Fibroblast of lung (primary cell): Measurements from ENCODE around the gene OXSR1. TPM values are rescaled to one million over a fixed set of nuclear protein-coding genes. Genes with fewer than 3 reads are reported as not detected.

ENCODE experiments used
- DNase-seq, 2 donors: peaks; one replicate each; pipeline versions ENCODE4 v3.0.0 to v3.0.0-alpha.2; 2010; ENCODE audit warnings: low read depth in 2 of 2
- H2AFZ ChIP-seq: 2 replicates; pipeline ENCODE4 v1.5.1; 2012; ENCODE audit warnings: low read length, control low read depth, inconsistent platforms
- H3K27ac ChIP-seq: 2 replicates; pipeline ENCODE4 v1.5.1; 2011; ENCODE audit warnings: low read length, control low read depth; ENCODE audit not compliant: insufficient read depth
- H3K27me3 ChIP-seq: 2 replicates; pipeline ENCODE4 v1.5.1; 2011; ENCODE audit warnings: mild to moderate bottlenecking, low read length; ENCODE audit not compliant: control insufficient read depth, insufficient read depth
- H3K36me3 ChIP-seq: 2 replicates; pipeline ENCODE4 v1.5.1; 2011; ENCODE audit warnings: low read length; ENCODE audit not compliant: control insufficient read depth, insufficient read depth
- H3K4me1 ChIP-seq: 2 replicates; pipeline ENCODE4 v1.5.1; 2011; ENCODE audit warnings: low read length; ENCODE audit not compliant: control insufficient read depth, insufficient read depth; ENCODE audit errors: extremely low read depth
- H3K4me2 ChIP-seq: 2 replicates; pipeline ENCODE4 v1.5.1; 2011; ENCODE audit warnings: low read length, control low read depth; ENCODE audit not compliant: insufficient read depth; ENCODE audit errors: extremely low read depth
- H3K4me3 ChIP-seq, 4 experiments: fragments of 200-600 bp in 1 of 4; sonication (generic) in 1 of 4; replicated peaks in 1 of 4; 2 replicates each; pipeline ENCODE4 v1.5.1; 2011 to 2016; ENCODE audit warnings: low read length in 4 of 4, low read depth in 3 of 4, mild to moderate bottlenecking in 3 of 4, control low read depth in 2 of 4, inconsistent platforms in 1 of 4, mixed read lengths in 1 of 4; ENCODE audit not compliant: insufficient read depth in 1 of 4; ENCODE audit errors: control extremely low read depth in 1 of 4
- H3K79me2 ChIP-seq: 2 replicates; pipeline ENCODE4 v1.5.1; 2012; ENCODE audit warnings: mild to moderate bottlenecking, low read length, inconsistent platforms; ENCODE audit not compliant: control insufficient read depth, insufficient read depth
- H3K9ac ChIP-seq: 2 replicates; pipeline ENCODE4 v1.5.1; 2011; ENCODE audit warnings: mild to moderate bottlenecking, low read length, control low read depth; ENCODE audit not compliant: insufficient read depth
- H3K9me3 ChIP-seq: 2 replicates; pipeline ENCODE4 v1.5.1; 2012; ENCODE audit warnings: low read depth, low read length; ENCODE audit not compliant: control insufficient read depth, insufficient read depth
- H4K20me1 ChIP-seq: 2 replicates; pipeline ENCODE4 v1.5.1; 2011; ENCODE audit warnings: low read length; ENCODE audit not compliant: control insufficient read depth, insufficient read depth; ENCODE audit errors: extremely low read depth
- CTCF ChIP-seq, 2 donors: IDR thresholded peaks in 1 of 2; conservative IDR thresholded peaks in 1 of 2; 1 replicate in 1 of 2; 2 replicates in 1 of 2; pipeline ENCODE4 v1.5.1; 2011 to 2012; ENCODE audit warnings: low read length in 2 of 2, control low read depth in 1 of 2, inconsistent platforms in 1 of 2, low read depth in 1 of 2, mild to moderate bottlenecking in 1 of 2
- EZH2 ChIP-seq: IDR thresholded peaks from 2 replicates; pipeline ENCODE4 v1.5.1; 2012; ENCODE audit warnings: low read length, control low read depth, mild to moderate bottlenecking; ENCODE audit errors: missing control alignments
- polyA plus RNA-seq, 2 donors: library from polyadenylated mRNA; depleted of rRNA in 1 of 2; stranded (reverse) in 1 of 2; unstranded in 1 of 2; fragments of >200 nt; gene quantifications; 2 replicates each; pipeline ENCODE4 v1.2.1, GENCODE V29; 2011 to 2012; ENCODE audit warnings: missing spikeins in 1 of 2
- total RNA-seq: library from RNA; depleted of rRNA; stranded (reverse); fragments of >200 nt; gene quantifications from 2 replicates; pipeline ENCODE4 v1.2.1, GENCODE V29; 2014

OXSR1 gene
- total and polyA plus RNA-seq, 2 donors (not counting 1 experiment from before 2014, with no cell fraction given), result 32.7 to 45.2 TPM

- H3K79me2 ChIP-seq, result no peaks in the 10 kb centered on the region
- no peak overlapping the region for H3K27ac ChIP-seq
- H3K36me3 ChIP-seq, result peaks cover 21% of the 10 kb centered on the region
- no peaks in the 10 kb centered on the region for H3K4me1 ChIP-seq
- H2AFZ ChIP-seq, result no peak overlapping the region
- H3K9ac ChIP-seq, result no peak overlapping the region
- no peak overlapping the region for H3K4me3 ChIP-seq
- H4K20me1 ChIP-seq, result no peaks in the 10 kb centered on the region
- H3K4me2 ChIP-seq, result no peak overlapping the region
- TF ChIP-seq EZH2, result no peak
- no peak for TF ChIP-seq CTCF (conservative IDR thresholded peaks at IDR 0.05 in 1 of 2, IDR thresholded peaks at IDR 0.05 in 1 of 2; ENCODE audit: low read depth in 1 of 2, low read length in 2 of 2)
- no peak for DNase-seq
- no peaks in the 10 kb centered on the region for H3K9me3 ChIP-seq
- no peaks in the 10 kb centered on the region for H3K27me3 ChIP-seq
Observed at GRCh38 chr3:38124324-38125122, 40.8 kb upstream of the OXSR1 start.

GRCh38 chr3:38125305-38126120 is 39.8 kb upstream of the OXSR1 start:
- TF ChIP-seq EZH2 (no peak), CTCF (conservative IDR thresholded peaks at IDR 0.05 in 1 of 2, IDR thresholded peaks at IDR 0.05 in 1 of 2; ENCODE audit: low read depth in 1 of 2, low read length in 2 of 2) (no peak)
- Histone ChIP-seq H3K79me2 (no peaks in the 10 kb centered on the region), H3K36me3 (peaks cover 21% of the 10 kb centered on the region), H2AFZ (no peak overlapping the region), H3K9me3 (no peaks in the 10 kb centered on the region), H3K9ac (no peak overlapping the region), H3K27ac (no peak overlapping the region), H4K20me1 (no peaks in the 10 kb centered on the region), H3K4me2 (no peak overlapping the region), H3K4me1 (no peaks in the 10 kb centered on the region), H3K4me3 (no peak overlapping the region), H3K27me3 (no peaks in the 10 kb centered on the region)
- no peak for DNase-seq

GRCh38 chr3:38126121-38126892 is 39.0 kb upstream of the OXSR1 start:
- H3K9ac ChIP-seq, result no peak overlapping the region
- H3K36me3 ChIP-seq, result peaks cover 20% of the 10 kb centered on the region
- TF ChIP-seq EZH2 (no peak), CTCF (conservative IDR thresholded peaks at IDR 0.05 in 1 of 2, IDR thresholded peaks at IDR 0.05 in 1 of 2; ENCODE audit: low read depth in 1 of 2, low read length in 2 of 2) (no peak)
- H2AFZ ChIP-seq, result no peak overlapping the region
- no peaks in the 10 kb centered on the region for H4K20me1 ChIP-seq
- H3K27ac ChIP-seq, result no peak overlapping the region
- DNase-seq, result no peak
- H3K4me2 ChIP-seq, result no peak overlapping the region
- H3K4me1 ChIP-seq, result no peaks in the 10 kb centered on the region
- no peaks in the 10 kb centered on the region for H3K9me3 ChIP-seq
- H3K4me3 ChIP-seq, result no peak overlapping the region
- H3K27me3 ChIP-seq, result no peaks in the 10 kb centered on the region
- H3K79me2 ChIP-seq, result no peaks in the 10 kb centered on the region
